Kidney epithelial cell (primary cell): Measurements from ENCODE around the gene TBCC. TPM values are rescaled to one million over a fixed set of nuclear protein-coding genes. Genes with fewer than 3 reads are reported as not detected.
A peak's percentile ranks its signal among the peaks of the same experiment; 100 is the strongest.
"Not testable (repeated sequence)": the region's sequence is repeated elsewhere in the genome, so short reads cannot be mapped to it uniquely, and the experiment has no call there.

Experiments
- DNase-seq: peaks from one replicate; pipeline ENCODE4 v3.0.0-alpha.2; 2010; ENCODE audit warnings: low read depth
- H3K27me3 ChIP-seq: 2 replicates; pipeline ENCODE4 v1.6.0; 2011; ENCODE audit warnings: low read length; ENCODE audit not compliant: control insufficient read depth, insufficient read depth
- H3K36me3 ChIP-seq: 2 replicates; pipeline ENCODE4 v1.5.1; 2011; ENCODE audit warnings: low read length; ENCODE audit not compliant: control insufficient read depth, insufficient read depth
- H3K4me3 ChIP-seq: 2 replicates; pipeline ENCODE4 v1.5.1; 2011; ENCODE audit warnings: low read depth, mild to moderate bottlenecking, control low read depth, low read length
- CTCF ChIP-seq: IDR thresholded peaks from 2 replicates; pipeline ENCODE4 v1.5.1; 2011; ENCODE audit warnings: mild to moderate bottlenecking, moderate library complexity, low read length, control low read depth, inconsistent platforms; ENCODE audit not compliant: insufficient read depth, poor library complexity, severe bottlenecking
- total RNA-seq: library from RNA; depleted of rRNA; stranded (reverse); fragments of >200 nt; gene quantifications from 2 replicates; pipeline ENCODE4 v1.2.3, GENCODE V29; 2015

The TBCC gene
- total RNA-seq, 1 donor from 2014 or later, result 55.2 TPM

DNA sequence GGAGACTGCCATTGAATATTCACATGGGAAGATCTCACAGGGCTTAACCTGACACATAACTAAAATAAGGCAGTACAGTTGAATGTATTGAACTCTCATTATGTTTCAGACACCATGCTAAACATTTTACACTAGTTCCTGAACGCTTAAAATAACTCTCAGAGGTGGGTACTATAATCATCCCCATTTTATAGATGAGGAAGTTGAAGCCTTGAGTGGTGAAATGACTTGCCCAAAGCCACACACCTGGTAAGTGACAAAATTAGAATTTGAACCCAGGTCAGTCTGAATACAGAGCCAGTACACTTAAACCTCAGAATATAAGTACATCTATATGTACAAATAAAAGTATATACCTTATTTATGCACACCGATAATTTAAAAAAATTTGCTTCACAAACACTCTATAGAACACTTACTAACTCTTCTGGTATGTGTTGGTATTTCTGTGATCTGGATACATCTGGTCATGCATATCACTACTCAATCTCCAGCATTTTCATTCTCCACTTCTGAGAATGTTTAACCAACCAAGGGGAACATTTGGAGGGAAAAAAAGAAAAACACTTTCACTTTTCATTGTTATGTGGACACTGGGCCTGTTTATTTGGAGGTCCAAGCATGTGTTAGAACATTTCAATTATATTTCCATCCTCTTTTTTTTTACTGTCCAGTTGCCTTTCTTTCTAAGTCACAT lies 31.4 kb upstream of the TBCC start:
- Histone ChIP-seq H3K4me3 (no peak overlapping the region), H3K27me3 (no peaks in the 10 kb centered on the region), H3K36me3 (no peaks in the 10 kb centered on the region)
- TF ChIP-seq CTCF, result no peak
- DNase-seq, result peak; percentile 79

DNA sequence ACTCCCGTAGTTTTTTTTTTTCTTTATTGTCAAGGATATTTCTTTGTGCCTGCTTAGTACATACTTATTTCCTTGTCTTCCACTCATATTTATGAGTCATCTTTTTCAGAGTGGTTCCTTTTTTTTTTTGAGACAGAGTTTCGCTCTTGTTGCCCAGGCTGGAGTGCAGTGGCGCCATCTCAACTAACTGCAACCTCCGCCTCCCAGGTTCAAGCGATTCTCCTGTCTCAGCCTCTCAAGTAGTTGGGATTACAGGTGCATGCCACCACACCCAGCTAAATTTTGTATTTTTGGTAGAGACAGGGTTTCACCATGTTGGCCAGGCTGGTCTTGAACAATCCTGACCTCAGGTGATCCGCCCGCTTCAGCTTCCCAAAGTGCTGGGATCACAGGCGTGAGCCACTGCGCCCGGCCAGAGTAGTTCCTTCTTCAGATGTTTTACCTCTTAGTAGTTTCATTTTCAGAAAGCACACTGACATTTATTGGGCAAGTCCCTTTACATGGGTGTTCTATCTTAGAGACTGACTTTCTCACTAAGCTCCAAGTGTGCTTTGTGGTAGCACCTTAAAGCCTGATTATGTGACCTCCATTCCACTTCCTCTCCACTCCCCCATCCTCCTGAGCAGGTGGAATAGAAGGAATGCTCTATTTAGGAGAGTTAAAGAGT lies 29.1 kb upstream of the TBCC start:
- not testable (repeated sequence) for H3K4me3 ChIP-seq, H3K36me3 ChIP-seq, H3K27me3 ChIP-seq, DNase-seq

DNA sequence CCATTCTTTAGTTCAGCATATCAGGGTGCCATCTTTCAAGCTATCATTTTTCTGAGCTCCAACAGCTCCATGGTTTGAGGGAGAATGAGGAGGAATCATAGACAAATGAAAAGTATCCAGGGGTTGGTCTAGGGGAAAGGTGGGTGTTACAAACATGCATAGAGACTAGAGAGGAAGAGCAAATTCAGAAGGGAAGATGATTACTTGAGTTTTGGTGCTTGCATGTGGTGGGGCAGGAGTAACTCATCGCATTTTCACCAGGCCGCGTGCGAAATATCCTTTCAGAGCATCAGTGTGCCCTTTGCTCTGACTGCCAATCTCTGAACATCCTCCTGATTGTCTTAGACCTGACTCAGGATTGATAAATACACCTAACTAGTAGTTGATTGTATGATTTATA lies 28.3 kb upstream of the TBCC start:
- DNase-seq, result no peak
- H3K27me3 ChIP-seq, result no peaks in the 10 kb centered on the region
- no peak overlapping the region for H3K4me3 ChIP-seq
- H3K36me3 ChIP-seq, result no peaks in the 10 kb centered on the region
- TF ChIP-seq CTCF, result no peak

DNA sequence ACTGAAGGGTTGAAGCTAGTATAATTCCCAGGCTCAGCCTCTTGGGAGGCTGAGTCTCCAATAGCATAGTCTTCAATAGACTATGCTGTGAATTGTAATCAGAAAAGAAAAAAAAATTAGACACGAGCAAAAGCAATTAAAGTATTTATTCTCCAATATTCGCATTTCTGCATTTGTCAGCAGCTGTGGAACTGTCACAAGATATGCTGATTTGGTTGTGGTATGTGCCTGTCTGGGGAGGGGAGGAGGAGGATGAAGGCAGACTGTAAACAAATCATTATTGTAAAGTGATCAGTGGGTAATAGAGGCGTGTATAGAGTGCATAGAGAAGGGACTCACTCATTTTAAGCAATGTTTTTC lies 25.8 kb upstream of the TBCC start:
- no peak for TF ChIP-seq CTCF
- H3K4me3 ChIP-seq, result no peak overlapping the region
- DNase-seq, result no peak
- no peaks in the 10 kb centered on the region for H3K36me3 ChIP-seq
- no peaks in the 10 kb centered on the region for H3K27me3 ChIP-seq

DNA sequence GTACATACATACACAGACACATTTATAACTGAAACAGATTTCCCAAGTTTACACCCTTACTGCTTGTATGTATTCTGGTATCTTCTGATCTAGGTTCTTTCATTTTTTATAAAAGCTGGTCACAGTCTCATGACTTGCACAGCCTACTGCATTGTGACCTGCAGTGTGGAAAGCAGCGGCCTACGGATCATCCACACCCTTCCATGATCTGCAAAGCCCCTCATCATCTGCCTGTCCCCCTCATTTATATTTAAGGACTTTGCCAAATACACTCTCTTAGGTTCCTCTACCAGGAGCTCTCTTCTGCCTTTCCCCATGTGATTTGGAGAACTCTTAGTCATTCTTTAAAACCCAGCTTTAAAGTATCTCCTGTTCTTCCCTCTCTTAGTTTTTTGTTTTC lies 23.9 kb upstream of the TBCC start:
- H3K36me3 ChIP-seq, result no peaks in the 10 kb centered on the region
- H3K27me3 ChIP-seq, result no peaks in the 10 kb centered on the region
- H3K4me3 ChIP-seq, result no peak overlapping the region
- DNase-seq, result no peak
- no peak for TF ChIP-seq CTCF

- Histone ChIP-seq H3K4me3 (no peak overlapping the region), H3K27me3 (no peaks in the 10 kb centered on the region), H3K36me3 (no peaks in the 10 kb centered on the region)
- TF ChIP-seq CTCF, result no peak
- DNase-seq, result no peak
These were observed 23.1 kb upstream of the TBCC start for GRCh38 chr6:42769051-42769450.
